GM19463 (cell line): Measurements from ENCODE around the gene CGB1.
"Not testable (repeated sequence)": the region's sequence is repeated elsewhere in the genome, so short reads cannot be mapped to it uniquely, and the experiment has no call there.

Experiments
- ATAC-seq: cut with Tn5 transposase; IDR thresholded peaks from one replicate; pipeline ENCODE4 v1.9.1; 2021; ENCODE audit warnings: mild to moderate bottlenecking, moderate library complexity; ENCODE audit not compliant: unreplicated experiment

CGB1 gene

GRCh38 chr19:49024233-49024632, 12.5 kb downstream of the CGB1 start, which contains the start of gene CGB3:
CGB3 (minus strand) TSS chr19:49024333; CDS start chr19:49023971, 362 bp downstream.
- ATAC-seq: not testable (repeated sequence)

- no peak for ATAC-seq
Observed at GRCh38 chr19:49022116-49022515, 14.6 kb downstream of the CGB1 start.

- no peak for ATAC-seq
Observed at GRCh38 chr19:49020931-49021895, 15.5 kb downstream of the CGB1 start.

GRCh38 chr19:49020342-49020741, 16.4 kb downstream of the CGB1 start:
- ATAC-seq: no peak

GRCh38 chr19:49019242-49019932, 17.3 kb downstream of the CGB1 start:
- no peak for ATAC-seq

GRCh38 chr19:49018388-49019241, 18.1 kb downstream of the CGB1 start:
- not testable (repeated sequence) for ATAC-seq

GRCh38 chr19:49017666-49018351, 18.9 kb downstream of the CGB1 start:
- peak; percentile 48 for ATAC-seq

GRCh38 chr19:49017041-49017665, 19.5 kb downstream of the CGB1 start, which contains the start of gene LHB:
LHB (minus strand) TSS chr19:49017091; CDS start chr19:49017081, 10 bp downstream.
- no peak for ATAC-seq

- no peak for ATAC-seq
Observed at GRCh38 chr19:49016067-49016839, 20.4 kb downstream of the CGB1 start.

- ATAC-seq: no peak
Observed at GRCh38 chr19:49014870-49015255, 21.8 kb downstream of the CGB1 start.

- no peak for ATAC-seq
Observed at GRCh38 chr19:49014123-49014869, 22.4 kb downstream of the CGB1 start.

GRCh38 chr19:49011194-49011593, 25.5 kb downstream of the CGB1 start:
- no peak for ATAC-seq

- ATAC-seq: no peak
Observed at GRCh38 chr19:49010453-49010852, 26.2 kb downstream of the CGB1 start.

- no peak for ATAC-seq
Observed at GRCh38 chr19:49009828-49010227, 26.9 kb downstream of the CGB1 start.

GRCh38 chr19:49006905-49007304, 29.8 kb downstream of the CGB1 start:
- ATAC-seq: no peak

GRCh38 chr19:49004964-49005614, 31.6 kb downstream of the CGB1 start:
- ATAC-seq: no peak

GRCh38 chr19:49004133-49004532, 32.6 kb downstream of the CGB1 start:
- ATAC-seq: no peak
